Measurements from ENCODE around the gene TMEM135.

Gene TMEM135

GRCh38 chr11:87235366-87235765 lies 197.6 kb downstream of the TMEM135 start:
- H3K36me3 ChIP-seq (ENCODE audit: control insufficient read depth in 2 of 2, insufficient read depth in 2 of 2, low read length in 2 of 2): no peaks in the 10 kb centered on the region
- H3K4me3 ChIP-seq (ENCODE audit: low read length in 2 of 2): no peak overlapping the region
- H3K27ac ChIP-seq (ENCODE audit: low read depth in 2 of 2, low read length in 2 of 2): no peak overlapping the region
- H3K9me3 ChIP-seq (ENCODE audit: control insufficient read depth in 2 of 2, low read length in 2 of 2): peaks cover 0 to 4% of the 10 kb centered on the region in 2 donors
- no peak overlapping the region for H3K9ac ChIP-seq (ENCODE audit: low read depth in 1 of 2, low read length in 2 of 2)
- H3K4me1 ChIP-seq (ENCODE audit: control insufficient read depth in 2 of 2, insufficient read depth in 2 of 2, low read length in 2 of 2): no peaks in the 10 kb centered on the region
- H3K27me3 ChIP-seq (ENCODE audit: control insufficient read depth in 2 of 2, insufficient read depth in 2 of 2, low read length in 2 of 2): no peaks in the 10 kb centered on the region

GRCh38 chr11:87236368-87236767 lies 198.6 kb downstream of the TMEM135 start:
- Histone ChIP-seq H3K27ac (ENCODE audit: low read depth in 2 of 2, low read length in 2 of 2) (no peak overlapping the region), H3K9ac (ENCODE audit: low read depth in 1 of 2, low read length in 2 of 2) (no peak overlapping the region), H3K27me3 (ENCODE audit: control insufficient read depth in 2 of 2, insufficient read depth in 2 of 2, low read length in 2 of 2) (no peaks in the 10 kb centered on the region), H3K4me3 (ENCODE audit: low read length in 2 of 2) (no peak overlapping the region), H3K9me3 (ENCODE audit: control insufficient read depth in 2 of 2, low read length in 2 of 2) (peaks cover 0 to 4% of the 10 kb centered on the region in 2 donors), H3K4me1 (ENCODE audit: control insufficient read depth in 2 of 2, insufficient read depth in 2 of 2, low read length in 2 of 2) (no peaks in the 10 kb centered on the region), H3K36me3 (ENCODE audit: control insufficient read depth in 2 of 2, insufficient read depth in 2 of 2, low read length in 2 of 2) (no peaks in the 10 kb centered on the region)

GRCh38 chr11:87239001-87239400 lies 201.3 kb downstream of the TMEM135 start:
- Histone ChIP-seq H3K9me3 (ENCODE audit: control insufficient read depth in 2 of 2, low read length in 2 of 2) (no peaks in the 10 kb centered on the region), H3K4me3 (ENCODE audit: low read length in 2 of 2) (no peak overlapping the region), H3K4me1 (ENCODE audit: control insufficient read depth in 2 of 2, insufficient read depth in 2 of 2, low read length in 2 of 2) (no peaks in the 10 kb centered on the region), H3K36me3 (ENCODE audit: control insufficient read depth in 2 of 2, insufficient read depth in 2 of 2, low read length in 2 of 2) (no peaks in the 10 kb centered on the region), H3K27ac (ENCODE audit: low read depth in 2 of 2, low read length in 2 of 2) (no peak overlapping the region), H3K27me3 (ENCODE audit: control insufficient read depth in 2 of 2, insufficient read depth in 2 of 2, low read length in 2 of 2) (no peaks in the 10 kb centered on the region), H3K9ac (ENCODE audit: low read depth in 1 of 2, low read length in 2 of 2) (no peak overlapping the region)

- Histone ChIP-seq H3K9me3 (ENCODE audit: control insufficient read depth in 2 of 2, low read length in 2 of 2) (no peaks in the 10 kb centered on the region), H3K36me3 (ENCODE audit: control insufficient read depth in 2 of 2, insufficient read depth in 2 of 2, low read length in 2 of 2) (no peaks in the 10 kb centered on the region), H3K27ac (ENCODE audit: low read depth in 2 of 2, low read length in 2 of 2) (no peak overlapping the region), H3K4me1 (ENCODE audit: control insufficient read depth in 2 of 2, insufficient read depth in 2 of 2, low read length in 2 of 2) (no peaks in the 10 kb centered on the region), H3K27me3 (ENCODE audit: control insufficient read depth in 2 of 2, insufficient read depth in 2 of 2, low read length in 2 of 2) (no peaks in the 10 kb centered on the region), H3K9ac (ENCODE audit: low read depth in 1 of 2, low read length in 2 of 2) (no peak overlapping the region), H3K4me3 (ENCODE audit: low read length in 2 of 2) (no peak overlapping the region)
Measured at GRCh38 chr11:87239531-87239930, 201.8 kb downstream of the TMEM135 start.

GRCh38 chr11:87251560-87251959 lies 213.8 kb downstream of the TMEM135 start:
- Histone ChIP-seq H3K27ac (ENCODE audit: low read depth in 2 of 2, low read length in 2 of 2) (no peak overlapping the region), H3K36me3 (ENCODE audit: control insufficient read depth in 2 of 2, insufficient read depth in 2 of 2, low read length in 2 of 2) (no peaks in the 10 kb centered on the region)

DNA sequence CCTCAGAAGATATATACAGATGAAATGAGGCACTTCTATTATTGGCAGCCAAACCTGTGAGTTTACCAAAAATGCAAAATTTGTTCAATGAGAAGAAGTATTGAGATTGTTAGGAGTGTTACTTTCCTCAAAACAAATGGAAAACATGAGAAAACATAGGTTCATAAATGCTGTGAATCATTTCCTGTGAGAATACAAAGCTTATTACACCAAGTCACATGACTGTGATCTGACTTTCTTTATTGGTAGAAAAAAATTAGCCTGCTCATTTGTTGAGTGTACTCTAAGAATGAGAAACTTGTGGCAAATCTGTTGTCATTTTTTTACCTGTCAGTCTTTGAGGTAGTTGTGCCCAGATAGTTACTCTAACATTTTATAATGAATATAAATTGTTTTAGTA lies 215.1 kb downstream of the TMEM135 start:
- no peaks in the 10 kb centered on the region for H3K4me1 ChIP-seq (ENCODE audit: control insufficient read depth in 2 of 2, insufficient read depth in 2 of 2, low read length in 2 of 2)
- H3K27me3 ChIP-seq (ENCODE audit: control insufficient read depth in 2 of 2, insufficient read depth in 2 of 2, low read length in 2 of 2): no peaks in the 10 kb centered on the region
- no peaks in the 10 kb centered on the region for H3K9me3 ChIP-seq (ENCODE audit: control insufficient read depth in 2 of 2, low read length in 2 of 2)
- H3K36me3 ChIP-seq (ENCODE audit: control insufficient read depth in 2 of 2, insufficient read depth in 2 of 2, low read length in 2 of 2): no peaks in the 10 kb centered on the region
- no peak overlapping the region for H3K27ac ChIP-seq (ENCODE audit: low read depth in 2 of 2, low read length in 2 of 2)
- H3K4me3 ChIP-seq (ENCODE audit: low read length in 2 of 2): no peak overlapping the region
- no peak overlapping the region for H3K9ac ChIP-seq (ENCODE audit: low read depth in 1 of 2, low read length in 2 of 2)

More at GRCh38 chr11:87251560-87251959, 213.8 kb downstream of the TMEM135 start:
- no peaks in the 10 kb centered on the region for H3K27me3 ChIP-seq (ENCODE audit: control insufficient read depth in 2 of 2, insufficient read depth in 2 of 2, low read length in 2 of 2)
- no peaks in the 10 kb centered on the region for H3K4me1 ChIP-seq (ENCODE audit: control insufficient read depth in 2 of 2, insufficient read depth in 2 of 2, low read length in 2 of 2)
- no peak overlapping the region for H3K4me3 ChIP-seq (ENCODE audit: low read length in 2 of 2)
- H3K9me3 ChIP-seq (ENCODE audit: control insufficient read depth in 2 of 2, low read length in 2 of 2): no peaks in the 10 kb centered on the region
- H3K9ac ChIP-seq (ENCODE audit: low read depth in 1 of 2, low read length in 2 of 2): no peak overlapping the region

GRCh38 chr11:87254562-87254961 lies 216.8 kb downstream of the TMEM135 start:
- no peaks in the 10 kb centered on the region for H3K27me3 ChIP-seq (ENCODE audit: control insufficient read depth in 2 of 2, insufficient read depth in 2 of 2, low read length in 2 of 2)
- no peak overlapping the region for H3K4me3 ChIP-seq (ENCODE audit: low read length in 2 of 2)
- no peaks in the 10 kb centered on the region for H3K9me3 ChIP-seq (ENCODE audit: control insufficient read depth in 2 of 2, low read length in 2 of 2)
- no peaks in the 10 kb centered on the region for H3K36me3 ChIP-seq (ENCODE audit: control insufficient read depth in 2 of 2, insufficient read depth in 2 of 2, low read length in 2 of 2)
- H3K27ac ChIP-seq (ENCODE audit: low read depth in 2 of 2, low read length in 2 of 2): no peak overlapping the region
- no peak overlapping the region for H3K9ac ChIP-seq (ENCODE audit: low read depth in 1 of 2, low read length in 2 of 2)
- H3K4me1 ChIP-seq (ENCODE audit: control insufficient read depth in 2 of 2, insufficient read depth in 2 of 2, low read length in 2 of 2): no peaks in the 10 kb centered on the region

DNA sequence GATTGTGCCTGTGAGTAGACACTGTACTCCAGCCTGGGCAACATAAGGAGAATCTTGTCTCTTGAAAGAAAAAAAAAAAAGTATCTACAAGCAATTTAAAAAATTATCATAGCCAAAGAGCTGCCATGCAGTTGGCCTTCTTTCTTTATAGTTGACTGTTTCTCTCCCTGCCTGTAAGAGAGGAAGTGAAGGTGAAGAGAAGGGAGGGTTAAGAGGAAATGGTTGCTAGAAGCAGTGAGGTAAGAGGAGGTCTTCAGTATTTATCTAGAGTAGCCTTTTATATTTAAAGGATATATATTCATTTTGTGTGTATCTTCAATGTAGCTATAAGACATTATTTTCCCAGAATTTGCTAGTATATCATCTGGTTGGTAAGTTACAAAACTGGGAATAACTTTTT lies 217.9 kb downstream of the TMEM135 start:
- Histone ChIP-seq H3K4me1 (ENCODE audit: control insufficient read depth in 2 of 2, insufficient read depth in 2 of 2, low read length in 2 of 2) (no peaks in the 10 kb centered on the region), H3K9me3 (ENCODE audit: control insufficient read depth in 2 of 2, low read length in 2 of 2) (no peaks in the 10 kb centered on the region), H3K4me3 (ENCODE audit: low read length in 2 of 2) (no peak overlapping the region), H3K27ac (ENCODE audit: low read depth in 2 of 2, low read length in 2 of 2) (no peak overlapping the region), H3K36me3 (ENCODE audit: control insufficient read depth in 2 of 2, insufficient read depth in 2 of 2, low read length in 2 of 2) (no peaks in the 10 kb centered on the region), H3K27me3 (ENCODE audit: control insufficient read depth in 2 of 2, insufficient read depth in 2 of 2, low read length in 2 of 2) (no peaks in the 10 kb centered on the region), H3K9ac (ENCODE audit: low read depth in 1 of 2, low read length in 2 of 2) (no peak overlapping the region)

- H3K36me3 ChIP-seq (ENCODE audit: control insufficient read depth in 2 of 2, insufficient read depth in 2 of 2, low read length in 2 of 2): no peaks in the 10 kb centered on the region
- H3K4me1 ChIP-seq (ENCODE audit: control insufficient read depth in 2 of 2, insufficient read depth in 2 of 2, low read length in 2 of 2): no peaks in the 10 kb centered on the region
- no peak overlapping the region for H3K9ac ChIP-seq (ENCODE audit: low read depth in 1 of 2, low read length in 2 of 2)
- H3K9me3 ChIP-seq (ENCODE audit: control insufficient read depth in 2 of 2, low read length in 2 of 2): no peaks in the 10 kb centered on the region
- no peaks in the 10 kb centered on the region for H3K27me3 ChIP-seq (ENCODE audit: control insufficient read depth in 2 of 2, insufficient read depth in 2 of 2, low read length in 2 of 2)
- no peak overlapping the region for H3K4me3 ChIP-seq (ENCODE audit: low read length in 2 of 2)
- H3K27ac ChIP-seq (ENCODE audit: low read depth in 2 of 2, low read length in 2 of 2): no peak overlapping the region
Measured at GRCh38 chr11:87256694-87257340, 219.1 kb downstream of the TMEM135 start.

- Histone ChIP-seq H3K27me3 (ENCODE audit: control insufficient read depth in 2 of 2, insufficient read depth in 2 of 2, low read length in 2 of 2) (no peaks in the 10 kb centered on the region), H3K9me3 (ENCODE audit: control insufficient read depth in 2 of 2, low read length in 2 of 2) (no peaks in the 10 kb centered on the region), H3K4me3 (ENCODE audit: low read length in 2 of 2) (no peak overlapping the region), H3K4me1 (ENCODE audit: control insufficient read depth in 2 of 2, insufficient read depth in 2 of 2, low read length in 2 of 2) (no peaks in the 10 kb centered on the region), H3K9ac (ENCODE audit: low read depth in 1 of 2, low read length in 2 of 2) (no peak overlapping the region), H3K27ac (ENCODE audit: low read depth in 2 of 2, low read length in 2 of 2) (no peak overlapping the region), H3K36me3 (ENCODE audit: control insufficient read depth in 2 of 2, insufficient read depth in 2 of 2, low read length in 2 of 2) (no peaks in the 10 kb centered on the region)
Measured at GRCh38 chr11:87258171-87258833, 220.6 kb downstream of the TMEM135 start.

Measured in mucosa of rectum (tissue), 2 donors.